K562 (cell line): ENCODE measurements around the gene OGFR. TPM values are rescaled to one million over a fixed set of nuclear protein-coding genes. Genes with fewer than 3 reads are reported as not detected.
A peak's percentile ranks its signal among the peaks of the same experiment; 100 is the strongest.

ENCODE experiments used
- ATAC-seq: fragments of 200-7000 bp; cut with Tn5 transposase; 3 replicates; pipeline ENCODE4 v1.9.1; 2020; ENCODE audit warnings: moderate library complexity
- BruUV-seq: library from RNA; stranded (reverse); fragments of 400-500 nt; replicated peaks from 2 replicates; lab custom pipeline; 2021; lab: Mats Ljungman, UMichigan
- CTCF ChIA-PET: fragments of 300-600 bp; formaldehyde crosslinking; extraction: SDS; loops from one replicate; lab custom pipeline; 2021; ENCODE audit warnings: low intra/inter-chr PET ratio; lab: Yijun Ruan, JAX
- POLR2A ChIA-PET: fragments of 300-600, 350-650 bp; sonication (Branson Sonifier 250); formaldehyde crosslinking; extraction: SDS; loops from one replicate; lab custom pipeline; 2021; ENCODE audit warnings: antibody characterized with exemption, inconsistent platforms; lab: Yijun Ruan, JAX
- DNase-seq, 4 experiments: peaks; one replicate each; pipeline versions ENCODE4 v3.0.0 to v3.0.0-alpha.2; 2011 to 2018; ENCODE audit warnings: low spot score in 3 of 4, mixed read lengths in 3 of 4; ENCODE audit errors: extremely low read depth in 1 of 4
- FAIRE-seq: peaks from 2 replicates; lab custom pipeline; 2011; peaks lifted over from hg19 to GRCh38; lab: Jason Lieb, UNC
- H2AFZ ChIP-seq: 2 replicates; pipeline ENCODE4 v1.6.0; 2011; ENCODE audit warnings: low read depth, low read length, control low read depth, inconsistent platforms
- H3K27ac ChIP-seq: fragments of 200-600 bp; 3 replicates; pipeline ENCODE4 v1.8.0; 2011; ENCODE audit warnings: low read depth, mild to moderate bottlenecking, control low read depth, inconsistent platforms, low read length, moderate library complexity, mixed read lengths; ENCODE audit errors: extremely low read depth
- H3K27me3 ChIP-seq, 2 experiments: fragments of 300-600 bp in 1 of 2; 2 replicates in 1 of 2; 3 replicates in 1 of 2; pipeline versions ENCODE4 v1.6.0 to v1.8.0; 2011; ENCODE audit warnings: inconsistent platforms in 2 of 2, low read length in 2 of 2, mild to moderate bottlenecking in 1 of 2, mixed read lengths in 1 of 2, moderate library complexity in 1 of 2; ENCODE audit not compliant: control insufficient read depth in 2 of 2, insufficient read depth in 2 of 2
- H3K36me3 ChIP-seq: fragments of 300-600 bp; 3 replicates; pipeline ENCODE4 v1.8.0; 2011; ENCODE audit warnings: mild to moderate bottlenecking, low read length, inconsistent platforms; ENCODE audit not compliant: control insufficient read depth, insufficient read depth
- H3K4me1 ChIP-seq, 2 experiments: fragments of 200-600 bp in 1 of 2; replicated peaks in 1 of 2; 2 replicates in 1 of 2; 3 replicates in 1 of 2; pipeline versions ENCODE4 v1.5.1 to v1.8.0; 2011; ENCODE audit warnings: inconsistent platforms in 2 of 2, low read length in 2 of 2, mild to moderate bottlenecking in 1 of 2, mixed read lengths in 1 of 2, moderate library complexity in 1 of 2; ENCODE audit not compliant: control insufficient read depth in 2 of 2, insufficient read depth in 2 of 2
- H3K4me2 ChIP-seq: 2 replicates; pipeline ENCODE4 v1.6.1; 2011; ENCODE audit warnings: low read length, control low read depth, inconsistent platforms, mixed read lengths; ENCODE audit not compliant: insufficient read depth
- H3K4me3 ChIP-seq: fragments of 200-600 bp; sonication (generic), shearing (Covaris generic); 2 replicates; pipeline ENCODE4 v1.5.1; 2016; ENCODE audit warnings: control low read depth, inconsistent platforms
- H3K79me2 ChIP-seq: fragments of 200-600 bp; 3 replicates; pipeline ENCODE4 v1.8.0; 2011; ENCODE audit warnings: low read length, inconsistent platforms; ENCODE audit not compliant: control insufficient read depth, insufficient read depth
- H3K9ac ChIP-seq, 2 experiments: 2 replicates each; pipeline versions ENCODE4 v1.6.0 to v1.6.1; 2011; ENCODE audit warnings: low read depth in 2 of 2, low read length in 2 of 2, control low read depth in 1 of 2, inconsistent platforms in 1 of 2, mild to moderate bottlenecking in 1 of 2, mixed read lengths in 1 of 2; ENCODE audit not compliant: insufficient read depth in 1 of 2
- H3K9me1 ChIP-seq: one replicate; pipeline ENCODE4 v1.6.0; 2011; ENCODE audit warnings: inconsistent platforms, mild to moderate bottlenecking, low read length, moderate library complexity; ENCODE audit not compliant: control insufficient read depth, insufficient read depth
- H3K9me3 ChIP-seq: replicated peaks from 2 replicates; pipeline ENCODE4 v1.5.1; 2011; ENCODE audit warnings: low read depth, low read length, inconsistent platforms; ENCODE audit not compliant: control insufficient read depth, insufficient read depth
- H4K20me1 ChIP-seq: replicated peaks from 2 replicates; pipeline ENCODE4 v1.6.1; 2011; ENCODE audit warnings: low read length, inconsistent platforms, mixed read lengths; ENCODE audit not compliant: control insufficient read depth, insufficient read depth
- FOXA3 ChIP-seq, 2 experiments: fragments of 450-650 bp in 1 of 2; sonication (generic) in 1 of 2; formaldehyde crosslinking; IDR thresholded peaks in 1 of 2; conservative IDR thresholded peaks in 1 of 2; 2 replicates each; pipeline versions ENCODE4 v1.4.0 to v1.8.0; 2020 to 2022; ENCODE audit warnings: mild to moderate bottlenecking in 2 of 2, missing genetic modification reagents in 1 of 2
- NCOR1 ChIP-seq: fragments of 450-650 bp; IDR thresholded peaks from 2 replicates; pipeline ENCODE4 v1.6.1; 2016; ENCODE audit warnings: mild to moderate bottlenecking, moderate library complexity
- NFIC ChIP-seq: fragments of 450-650 bp; IDR thresholded peaks from 2 replicates; pipeline ENCODE4 v1.6.1; 2017; ENCODE audit warnings: mild to moderate bottlenecking, inconsistent platforms
- NFXL1 ChIP-seq: fragments of 450-650 bp; formaldehyde crosslinking; IDR thresholded peaks from 2 replicates; pipeline ENCODE4 v1.4.0; 2021; ENCODE audit warnings: mild to moderate bottlenecking
- PHF20 ChIP-seq: fragments of 450-650 bp; IDR thresholded peaks from 2 replicates; pipeline ENCODE4 v1.6.1; 2018; ENCODE audit not compliant: partially characterized antibody
- POLR2H ChIP-seq: IDR thresholded peaks from 2 replicates; pipeline ENCODE4 v1.6.1; 2016; ENCODE audit warnings: missing genetic modification characterization, low read depth, mild to moderate bottlenecking, control low read depth, missing compliant biosample characterization, moderate library complexity
- POLR3A ChIP-seq: IDR thresholded peaks from 2 replicates; pipeline ENCODE4 v1.6.1; 2011; ENCODE audit warnings: borderline replicate concordance, mild to moderate bottlenecking, moderate library complexity; ENCODE audit not compliant: insufficient read length, insufficient read depth; ENCODE audit errors: extremely low read depth
- PRPF4 ChIP-seq: fragments of 200-400 bp; formaldehyde crosslinking; IDR thresholded peaks from one replicate; pipeline ENCODE4 v1.6.1; 2017; ENCODE audit warnings: low read length, low read depth, mild to moderate bottlenecking; ENCODE audit not compliant: insufficient read depth, poor library complexity, severe bottlenecking
- SLC30A9 ChIP-seq: fragments of 250-450 bp; sonication (Bioruptor Pico); IDR thresholded peaks from 2 replicates; pipeline ENCODE4 v1.8.0; 2022; ENCODE audit warnings: mild to moderate bottlenecking, moderate library complexity
- SNIP1 ChIP-seq: fragments of 450-650 bp; IDR thresholded peaks from 2 replicates; pipeline ENCODE4 v1.7.1; 2017; ENCODE audit warnings: low read depth, mild to moderate bottlenecking
- TAF9B ChIP-seq: fragments of 450-650 bp; IDR thresholded peaks from 2 replicates; pipeline ENCODE4 v1.6.1; 2018; ENCODE audit warnings: mild to moderate bottlenecking; ENCODE audit not compliant: partially characterized antibody
- TCFL5 ChIP-seq: fragments of 250-450 bp; sonication (Bioruptor Pico); conservative IDR thresholded peaks from 2 replicates; pipeline ENCODE4 v1.6.1; 2021; ENCODE audit warnings: mild to moderate bottlenecking, moderate library complexity, matching md5 sums
- ZNF589 ChIP-seq: fragments of 200-800 bp; sonication (Bioruptor generic); IDR thresholded peaks from 2 replicates; pipeline ENCODE4 v1.6.1; 2016; ENCODE audit warnings: low read depth, missing genetic modification characterization, missing compliant biosample characterization
- ZNF695 ChIP-seq: fragments of 450-650 bp; formaldehyde crosslinking; IDR thresholded peaks from 2 replicates; pipeline ENCODE4 v1.4.0; 2020; ENCODE audit warnings: mild to moderate bottlenecking, moderate library complexity
- ZNF696 ChIP-seq: fragments of 250-450 bp; sonication (Bioruptor Pico); conservative IDR thresholded peaks from 2 replicates; pipeline ENCODE4 v1.4.0; 2020; ENCODE audit warnings: mild to moderate bottlenecking, moderate library complexity
- WGBS: fragments of 100-300 bp; shearing (Covaris generic); methylation state at CpG from one replicate; pipeline ENCODE4 v1.1.6; 2016; ENCODE audit warnings: low coverage, mixed read lengths; ENCODE audit not compliant: insufficient coverage; ENCODE audit errors: missing lambda C conversion rate; 5-methylcytosine and 5-hydroxymethylcytosine counted together
- in situ Hi-C: fragments of 300-500 bp; cut with MboI; formaldehyde crosslinking; loops from 4 replicates; pipeline ENCODE4 v1.15.0; 2018; ENCODE audit warnings: inconsistent platforms, mixed read lengths
- intact Hi-C: fragments of 100-400 bp; cut with micrococcal nuclease; formaldehyde crosslinking; loops from 2 replicates; pipeline ENCODE4 v1.14.2; 2022
- polyA plus RNA-seq, 8 experiments: library from polyadenylated mRNA; depleted of rRNA in 4 of 8; stranded (reverse) in 5 of 8; unstranded in 3 of 8; fragments of >200 nt; fragmentation: Nextera tagmentation in 2 of 8; fragmentation: Illumina TruSeq in 1 of 8; extraction: Ambion mirVana in 2 of 8; extraction: Trizol in 1 of 8; gene quantifications; 2 replicates each; pipeline versions ENCODE4 v1.2.1 to v1.2.3, GENCODE V29; 2011 to 2014; ENCODE audit warnings: inconsistent platforms in 1 of 8, missing spikeins in 1 of 8
- total RNA-seq, 7 experiments: library from RNA; depleted of rRNA in 6 of 7; stranded (reverse); fragments of >200 nt in 6 of 7; fragmentation: Illumina TruSeq in 2 of 7; extraction: Trizol in 2 of 7; gene quantifications; 2 replicates each; pipeline versions ENCODE4 v1.2.1 to v1.2.3, GENCODE V29; 2011 to 2021; ENCODE audit warnings: low replicate concordance in 1 of 7
- TF ChIP-seq, protein P1 (sequence below): fragments of 200-800 bp; sonication (Bioruptor generic); IDR thresholded peaks from 2 replicates; pipeline ENCODE4 v1.6.1; 2017; ENCODE audit warnings: missing genetic modification characterization, missing compliant biosample characterization

The OGFR gene
- total and polyA plus RNA-seq, 9 of the 15 experiments (the other 6 are each of a cell fraction or from before 2014, with no cell fraction given): 0.39 to 56.3 (median 17.5) TPM

DNA sequence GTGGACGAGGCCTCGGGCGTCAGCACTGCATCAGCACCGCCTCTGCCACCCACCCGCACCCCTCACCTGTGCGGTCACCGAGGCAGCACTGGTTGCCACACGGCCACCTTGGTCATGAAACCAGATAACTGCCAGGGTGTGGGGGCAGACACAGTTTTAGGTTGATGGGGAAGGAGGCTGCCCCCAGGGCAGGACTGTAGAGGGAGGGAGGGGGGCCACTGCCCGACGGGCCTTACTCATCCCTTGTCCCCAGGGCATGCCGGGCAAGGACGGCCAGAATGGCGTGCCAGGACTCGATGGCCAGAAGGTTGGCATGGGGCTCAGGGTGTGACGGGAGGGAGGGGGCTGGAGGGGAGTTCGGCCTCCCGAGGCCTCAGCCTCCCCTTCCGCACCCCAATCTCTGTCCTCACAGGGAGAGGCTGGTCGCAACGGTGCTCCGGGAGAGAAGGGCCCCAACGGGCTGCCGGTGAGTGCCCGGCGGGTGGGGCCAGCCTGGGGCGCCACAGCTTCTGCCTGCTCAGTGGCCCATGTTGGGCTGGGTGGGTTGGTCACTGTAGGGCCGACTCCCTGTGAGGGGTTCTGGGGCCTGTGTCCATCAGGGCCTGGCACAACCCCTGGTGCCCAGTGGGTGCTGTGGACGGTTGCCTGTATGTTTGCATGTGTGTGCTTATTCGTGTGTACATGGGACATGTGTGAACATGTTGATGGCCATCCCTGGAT lies 24.0 kb downstream of the OGFR start (continued):
- TF ChIP-seq FOXA3 (CRISPR knock-in tag; conservative IDR thresholded peaks at IDR 0.05 in 1 of 2, IDR thresholded peaks at IDR 0.05 in 1 of 2): no peak
- TF ChIP-seq PRPF4: no peak
- TF ChIP-seq POLR3A: no peak
- TF ChIP-seq PHF20: no peak
- no peak for TF ChIP-seq NFXL1
- no peak for TF ChIP-seq POLR2H (tag)
- no peak for TF ChIP-seq ZNF695 (CRISPR knock-in tag)
- no peak for TF ChIP-seq SLC30A9 (CRISPR knock-in tag)

DNA sequence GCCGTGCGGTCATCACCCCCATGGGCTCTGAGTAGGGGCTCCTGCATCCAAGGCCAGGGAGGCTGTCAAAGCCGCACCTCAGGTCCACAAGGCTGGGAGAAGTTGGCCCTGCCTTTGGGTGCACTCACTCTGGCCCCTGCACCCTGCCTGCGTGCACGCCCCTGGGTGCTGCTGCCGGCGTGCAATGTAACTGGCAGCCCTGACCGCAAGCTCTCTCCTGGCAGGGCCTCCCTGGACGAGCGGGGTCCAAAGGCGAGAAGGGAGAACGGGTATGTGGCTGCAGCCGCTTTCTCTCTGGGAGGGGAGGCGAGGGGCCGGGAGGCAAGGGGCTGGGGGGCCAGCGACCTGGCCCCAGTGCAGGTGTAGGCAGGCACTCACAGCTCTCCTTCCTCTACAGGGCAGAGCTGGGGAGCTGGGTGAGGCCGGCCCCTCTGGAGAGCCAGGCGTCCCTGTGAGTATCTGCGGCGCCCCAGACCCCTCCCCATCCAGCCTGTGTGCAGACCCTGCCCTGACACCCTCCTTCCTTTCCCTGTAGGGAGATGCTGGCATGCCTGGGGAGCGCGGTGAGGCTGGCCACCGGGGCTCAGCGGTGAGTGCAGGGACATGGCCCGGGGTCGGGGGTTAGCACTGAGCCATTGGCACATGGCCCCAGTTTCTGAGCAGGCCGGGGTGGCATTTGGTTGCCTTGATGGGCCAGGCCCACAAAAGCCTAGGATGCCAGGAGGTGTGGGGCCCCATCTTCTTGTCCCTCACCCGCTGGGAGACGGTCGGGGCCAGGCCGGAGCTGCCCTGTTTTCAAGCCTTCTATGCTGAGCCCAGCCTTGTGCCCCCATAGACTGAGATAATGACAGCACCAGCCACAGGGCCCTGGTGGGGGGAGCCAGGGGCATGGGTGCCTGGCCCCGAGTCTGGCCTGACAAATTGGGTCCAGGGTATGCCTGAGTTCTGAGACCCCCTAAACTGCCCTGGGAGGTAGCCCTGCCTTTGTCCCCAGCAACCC lies 24.9 kb downstream of the OGFR start:
- no peak overlapping the region for H3K4me3 ChIP-seq
- H3K9me1 ChIP-seq: no peaks in the 10 kb centered on the region
- ChIA-PET POLR2A (no interaction called here), CTCF (no interaction called here)
- intact Hi-C loops: loop anchor here (10.0 kb wide), 1 partner anchor 45 kb away; no protein-coding TSS in a partner anchor
- WGBS: 52% methylated on average over 18 of the region's 32 CpGs
- no peaks in the 10 kb centered on the region for H3K36me3 ChIP-seq
- no peaks in the 10 kb centered on the region for H3K9me3 ChIP-seq
- FAIRE-seq (no peak), ATAC-seq (no peak)
- no peaks in the 10 kb centered on the region for H3K79me2 ChIP-seq
- no peaks in the 10 kb centered on the region for H3K27me3 ChIP-seq
- no peak for TF ChIP-seq ZNF589 (CRISPR knock-in tag)
- TF ChIP-seq NCOR1: no peak
- TF ChIP-seq ZNF696 (CRISPR knock-in tag): no peak
- TF ChIP-seq TAF9B: no peak
- no peak for TF ChIP-seq TCFL5 (CRISPR knock-in tag)
- TF ChIP-seq NFIC: no peak
- no peak for TF ChIP-seq SNIP1
- TF ChIP-seq, protein P1, sequence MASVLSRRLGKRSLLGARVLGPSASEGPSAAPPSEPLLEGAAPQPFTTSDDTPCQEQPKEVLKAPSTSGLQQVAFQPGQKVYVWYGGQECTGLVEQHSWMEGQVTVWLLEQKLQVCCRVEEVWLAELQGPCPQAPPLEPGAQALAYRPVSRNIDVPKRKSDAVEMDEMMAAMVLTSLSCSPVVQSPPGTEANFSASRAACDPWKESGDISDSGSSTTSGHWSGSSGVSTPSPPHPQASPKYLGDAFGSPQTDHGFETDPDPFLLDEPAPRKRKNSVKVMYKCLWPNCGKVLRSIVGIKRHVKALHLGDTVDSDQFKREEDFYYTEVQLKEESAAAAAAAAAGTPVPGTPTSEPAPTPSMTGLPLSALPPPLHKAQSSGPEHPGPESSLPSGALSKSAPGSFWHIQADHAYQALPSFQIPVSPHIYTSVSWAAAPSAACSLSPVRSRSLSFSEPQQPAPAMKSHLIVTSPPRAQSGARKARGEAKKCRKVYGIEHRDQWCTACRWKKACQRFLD: no peak
- TF ChIP-seq, all 486 proteins: peak for 0
- no TSS peak for BruUV-seq
- no peak for DNase-seq
- H2AFZ ChIP-seq: no peak overlapping the region
- H3K27ac ChIP-seq: no peak overlapping the region
- peak overlapping the region in 1 of 2 experiments; percentile 45; a peak in 1 of 4 replicates for H3K9ac ChIP-seq
- H3K4me1 ChIP-seq: peaks cover 10 to 86% of the 10 kb centered on the region in 2 experiments
- H4K20me1 ChIP-seq: 0 out of 2 replicates have a peak, but pooled peaks cover 3% of the 10 kb centered on the region
- in situ Hi-C loops: loop anchor here (10.0 kb wide), 1 partner anchor 185 kb away; no protein-coding TSS in a partner anchor
- no peak overlapping the region for H3K4me2 ChIP-seq
